NB4 (cell line): Measurements from ENCODE around the gene PTPRG.

ENCODE experiments used
- MYC ChIP-seq: IDR thresholded peaks from 2 replicates; pipeline ENCODE4 v1.6.1; 2011; ENCODE audit warnings: low read depth, low read length
- POLR2A ChIP-seq: IDR thresholded peaks from 2 replicates; pipeline ENCODE4 v1.6.1; 2011; ENCODE audit warnings: mild to moderate bottlenecking; ENCODE audit not compliant: insufficient read length; ENCODE audit errors: extremely low read depth
- TF ChIP-seq, protein P1 (sequence below): IDR thresholded peaks from one replicate; pipeline ENCODE4 v1.5.1; 2012; ENCODE audit warnings: low read depth, low read length
- TF ChIP-seq, protein P2 (sequence below): IDR thresholded peaks from 2 replicates; pipeline ENCODE4 v1.6.1; 2011; ENCODE audit warnings: low read depth, low read length

DNA sequence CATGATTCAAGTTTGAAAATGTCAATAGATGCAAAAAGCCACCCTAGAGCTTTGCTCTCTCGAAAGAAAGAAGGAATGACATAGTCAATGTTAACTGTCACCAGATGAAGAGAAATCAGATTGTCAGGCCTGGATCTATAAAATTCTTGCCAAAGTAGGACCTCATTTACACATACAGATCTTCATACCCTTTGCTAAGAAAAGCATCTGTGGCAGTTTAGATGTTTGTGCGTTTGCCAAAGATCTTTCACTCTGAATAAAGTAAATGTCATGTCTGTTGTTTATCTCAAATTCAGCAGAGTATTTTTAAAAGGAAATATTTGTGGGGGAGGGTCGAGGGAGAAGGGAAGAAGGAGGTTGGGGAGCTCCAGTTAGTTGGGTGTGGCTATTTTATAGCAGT is 692.6 kb downstream of the PTPRG start:
- TF ChIP-seq, protein P1, sequence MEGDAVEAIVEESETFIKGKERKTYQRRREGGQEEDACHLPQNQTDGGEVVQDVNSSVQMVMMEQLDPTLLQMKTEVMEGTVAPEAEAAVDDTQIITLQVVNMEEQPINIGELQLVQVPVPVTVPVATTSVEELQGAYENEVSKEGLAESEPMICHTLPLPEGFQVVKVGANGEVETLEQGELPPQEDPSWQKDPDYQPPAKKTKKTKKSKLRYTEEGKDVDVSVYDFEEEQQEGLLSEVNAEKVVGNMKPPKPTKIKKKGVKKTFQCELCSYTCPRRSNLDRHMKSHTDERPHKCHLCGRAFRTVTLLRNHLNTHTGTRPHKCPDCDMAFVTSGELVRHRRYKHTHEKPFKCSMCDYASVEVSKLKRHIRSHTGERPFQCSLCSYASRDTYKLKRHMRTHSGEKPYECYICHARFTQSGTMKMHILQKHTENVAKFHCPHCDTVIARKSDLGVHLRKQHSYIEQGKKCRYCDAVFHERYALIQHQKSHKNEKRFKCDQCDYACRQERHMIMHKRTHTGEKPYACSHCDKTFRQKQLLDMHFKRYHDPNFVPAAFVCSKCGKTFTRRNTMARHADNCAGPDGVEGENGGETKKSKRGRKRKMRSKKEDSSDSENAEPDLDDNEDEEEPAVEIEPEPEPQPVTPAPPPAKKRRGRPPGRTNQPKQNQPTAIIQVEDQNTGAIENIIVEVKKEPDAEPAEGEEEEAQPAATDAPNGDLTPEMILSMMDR: no peak
- no peak for TF ChIP-seq POLR2A
- TF ChIP-seq, protein P2, sequence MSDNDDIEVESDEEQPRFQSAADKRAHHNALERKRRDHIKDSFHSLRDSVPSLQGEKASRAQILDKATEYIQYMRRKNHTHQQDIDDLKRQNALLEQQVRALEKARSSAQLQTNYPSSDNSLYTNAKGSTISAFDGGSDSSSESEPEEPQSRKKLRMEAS: no peak
- TF ChIP-seq MYC: no peak
